HepG2 (cell line): ENCODE data around the gene KDM2B. TPM values are rescaled to one million over a fixed set of nuclear protein-coding genes. Genes with fewer than 3 reads are reported as not detected.

ENCODE experiments used
- CEBPB ChIP-seq: IDR thresholded peaks from 2 replicates; pipeline ENCODE4 v1.6.1; 2011; ENCODE audit warnings: low read depth, low read length, improper control_type of control experiment, borderline replicate concordance
- CHD2 ChIP-seq: IDR thresholded peaks from 2 replicates; pipeline ENCODE4 v1.6.1; 2011; ENCODE audit warnings: low read depth, low read length, improper control_type of control experiment
- EEA1 ChIP-seq: sonication (generic); formaldehyde crosslinking; IDR thresholded peaks from 2 replicates; pipeline ENCODE4 v1.5.1; 2020; ENCODE audit warnings: mild to moderate bottlenecking, missing genetic modification reagents, borderline replicate concordance
- MEF2D ChIP-seq: sonication (generic); formaldehyde crosslinking; IDR thresholded peaks from 2 replicates; pipeline ENCODE4 v1.5.1; 2020; ENCODE audit warnings: mild to moderate bottlenecking, missing genetic modification reagents
- MYNN ChIP-seq: sonication (generic); formaldehyde crosslinking; IDR thresholded peaks from 2 replicates; pipeline ENCODE4 v1.4.0; 2020; ENCODE audit warnings: mild to moderate bottlenecking, low read depth, missing genetic modification reagents
- POGZ ChIP-seq: sonication (generic); formaldehyde crosslinking; IDR thresholded peaks from 2 replicates; pipeline ENCODE4 v1.4.0; 2020; ENCODE audit warnings: mild to moderate bottlenecking, missing genetic modification reagents
- RBM39 ChIP-seq: fragments of 200-400 bp; formaldehyde crosslinking; IDR thresholded peaks from one replicate; pipeline ENCODE4 v1.6.1; 2018; ENCODE audit warnings: antibody characterized with exemption, mild to moderate bottlenecking, low read depth, low read length; ENCODE audit not compliant: poor library complexity, severe bottlenecking
- SOX13 ChIP-seq, 3 experiments: fragments of 450-650 bp in 1 of 3; sonication (generic) in 1 of 3; formaldehyde crosslinking in 1 of 3; IDR thresholded peaks in 2 of 3; conservative IDR thresholded peaks in 1 of 3; 2 replicates each; pipeline versions ENCODE4 v1.5.0 to v1.6.1; 2016 to 2020; ENCODE audit warnings: antibody characterized with exemption in 1 of 3, mild to moderate bottlenecking in 1 of 3, missing compliant biosample characterization in 1 of 3, missing genetic modification reagents in 1 of 3, moderate library complexity in 1 of 3
- STAG1 ChIP-seq: sonication (generic); formaldehyde crosslinking; IDR thresholded peaks from 2 replicates; pipeline ENCODE4 v1.4.0; 2020; ENCODE audit warnings: missing genetic modification reagents
- THAP9 ChIP-seq: sonication (generic); formaldehyde crosslinking; IDR thresholded peaks from 2 replicates; pipeline ENCODE4; 2020; ENCODE audit warnings: missing genetic modification reagents, mild to moderate bottlenecking, borderline replicate concordance
- ZNF770 ChIP-seq: sonication (generic); formaldehyde crosslinking; IDR thresholded peaks from 2 replicates; pipeline ENCODE4 v1.5.0; 2020; ENCODE audit warnings: mild to moderate bottlenecking, missing genetic modification reagents
- ZNF792 ChIP-seq: IDR thresholded peaks from 2 replicates; pipeline ENCODE4 v1.6.1; 2016
- ZNF891 ChIP-seq: sonication (generic); formaldehyde crosslinking; IDR thresholded peaks from 2 replicates; pipeline ENCODE4 v1.5.0; 2020; ENCODE audit warnings: mild to moderate bottlenecking, missing genetic modification reagents
- ZSCAN31 ChIP-seq: sonication (generic); formaldehyde crosslinking; IDR thresholded peaks from 2 replicates; pipeline ENCODE4 v1.5.0; 2020; ENCODE audit warnings: low read depth, mild to moderate bottlenecking, missing genetic modification reagents
- polyA plus RNA-seq, 8 experiments: library from polyadenylated mRNA; depleted of rRNA in 3 of 8; stranded (reverse) in 7 of 8; unstranded in 1 of 8; fragments of >200 nt; fragmentation: Illumina TruSeq in 4 of 8; extraction: Trizol in 4 of 8; gene quantifications; 2 replicates each; pipeline versions ENCODE4 v1.2.1 to v1.2.3, GENCODE V29; 2011 to 2016; ENCODE audit warnings: low read depth in 4 of 8, missing spikeins in 1 of 8, mixed read lengths in 1 of 8; ENCODE audit not compliant: insufficient read depth in 1 of 8
- total RNA-seq, 5 experiments: library from RNA; depleted of rRNA; stranded (reverse); fragments of >200 nt; fragmentation: Illumina TruSeq; extraction: Trizol; gene quantifications; 2 replicates each; pipeline ENCODE4 v1.2.3, GENCODE V29; 2016; ENCODE audit warnings: low read depth in 1 of 5
- TF ChIP-seq, protein P1 (sequence below): sonication (generic); formaldehyde crosslinking; IDR thresholded peaks from 2 replicates; pipeline ENCODE4 v1.5.0; 2020; ENCODE audit warnings: mild to moderate bottlenecking, missing genetic modification reagents

KDM2B gene
- total and polyA plus RNA-seq, 2 of the 13 experiments (the other 11 are each of a cell fraction or from before 2014, with no cell fraction given) = 17.5 to 26.1 TPM

DNA sequence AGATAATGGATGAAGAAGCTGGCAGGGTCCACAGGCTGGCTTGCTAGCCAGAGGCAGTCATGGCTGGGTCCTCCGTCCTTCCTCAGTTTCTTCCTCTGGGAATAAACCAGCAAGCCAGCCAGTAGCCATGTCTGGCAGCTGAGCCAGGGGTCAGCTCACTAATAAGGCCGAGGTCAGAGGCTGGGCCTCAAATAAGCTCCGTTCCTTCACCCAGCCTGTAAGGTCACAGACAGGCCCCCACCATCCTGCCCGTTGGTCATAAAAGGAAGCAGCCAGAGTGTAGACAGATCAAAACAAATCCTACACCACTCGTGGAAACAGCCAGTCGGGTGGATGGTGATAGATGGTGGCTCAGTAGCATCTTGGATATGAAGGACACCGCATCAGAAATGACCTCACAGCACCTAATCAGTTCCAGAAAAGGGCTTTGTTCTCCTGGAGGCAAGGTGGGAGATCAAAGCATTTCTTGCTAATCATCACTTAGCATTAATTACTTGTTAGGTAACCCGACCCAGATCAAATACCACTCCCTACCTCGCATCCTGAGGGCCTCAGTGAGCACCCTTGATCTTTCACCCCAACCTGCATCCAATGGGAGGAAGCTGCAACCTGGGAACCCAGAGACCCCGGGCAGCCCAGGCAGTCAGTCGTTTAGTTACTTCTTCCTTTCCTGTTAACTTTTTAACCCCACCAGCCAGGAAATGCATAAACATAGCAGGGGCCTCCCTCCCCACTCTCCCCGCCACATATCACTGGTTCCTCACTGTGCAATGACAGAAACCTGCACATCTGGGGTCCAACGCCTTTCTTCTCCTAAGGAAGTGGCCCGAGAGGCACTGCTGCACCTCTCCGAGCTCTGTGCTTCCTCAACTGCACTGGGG is 90.2 kb downstream of the KDM2B start (continued):
- TF ChIP-seq, protein P1, sequence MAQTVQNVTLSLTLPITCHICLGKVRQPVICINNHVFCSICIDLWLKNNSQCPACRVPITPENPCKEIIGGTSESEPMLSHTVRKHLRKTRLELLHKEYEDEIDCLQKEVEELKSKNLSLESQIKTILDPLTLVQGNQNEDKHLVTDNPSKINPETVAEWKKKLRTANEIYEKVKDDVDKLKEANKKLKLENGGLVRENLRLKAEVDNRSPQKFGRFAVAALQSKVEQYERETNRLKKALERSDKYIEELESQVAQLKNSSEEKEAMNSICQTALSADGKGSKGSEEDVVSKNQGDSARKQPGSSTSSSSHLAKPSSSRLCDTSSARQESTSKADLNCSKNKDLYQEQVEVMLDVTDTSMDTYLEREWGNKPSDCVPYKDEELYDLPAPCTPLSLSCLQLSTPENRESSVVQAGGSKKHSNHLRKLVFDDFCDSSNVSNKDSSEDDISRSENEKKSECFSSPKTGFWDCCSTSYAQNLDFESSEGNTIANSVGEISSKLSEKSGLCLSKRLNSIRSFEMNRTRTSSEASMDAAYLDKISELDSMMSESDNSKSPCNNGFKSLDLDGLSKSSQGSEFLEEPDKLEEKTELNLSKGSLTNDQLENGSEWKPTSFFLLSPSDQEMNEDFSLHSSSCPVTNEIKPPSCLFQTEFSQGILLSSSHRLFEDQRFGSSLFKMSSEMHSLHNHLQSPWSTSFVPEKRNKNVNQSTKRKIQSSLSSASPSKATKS = no peak
- TF ChIP-seq MYNN (CRISPR knock-in tag) (no peak), RBM39 (no peak), POGZ (CRISPR knock-in tag) (peak; percentile 12; the same call in 1 of the 2 replicates), STAG1 (CRISPR knock-in tag) (peak; percentile 11; the same call in 1 of the 2 replicates), ZNF770 (CRISPR knock-in tag) (peak; percentile 47; the same call in 1 of the 2 replicates), ZSCAN31 (CRISPR knock-in tag) (0 out of 2 replicates have a peak, but pooled peaks have one; percentile 20), MEF2D (peak; percentile 56; the same call in 1 of the 2 replicates), CHD2 (no peak), CEBPB (no peak), ZNF891 (CRISPR knock-in tag) (no peak; the same call in 1 of the 2 replicates), SOX13 (IDR thresholded peaks at IDR 0.05) (peak; percentile 88), SOX13 (CRISPR knock-in tag; conservative IDR thresholded peaks at IDR 0.05 in 1 of 2, IDR thresholded peaks at IDR 0.05 in 1 of 2) (peak in 1 of 2 experiments; percentile 96; a peak in 2 of 4 replicates), ZNF792 (peak; percentile 73; the same call in 1 of the 2 replicates), EEA1 (CRISPR knock-in tag) (peak; percentile 18; the same call in 1 of the 2 replicates), THAP9 (CRISPR knock-in tag) (peak; percentile 10; the same call in 1 of the 2 replicates)
